NCI-H128 (cell line): ENCODE data around the gene JAG2.

ENCODE experiments used
- DNase-seq: peaks from one replicate; lab custom pipeline; 2025; ENCODE audit not compliant: unreplicated experiment; lab: John Stamatoyannopoulos, UW

Gene JAG2

GRCh38 chr14:105151838-105152793, 16.5 kb downstream of the JAG2 start:
- no peak for DNase-seq

GRCh38 chr14:105151084-105151837, 17.3 kb downstream of the JAG2 start:
- DNase-seq = no peak

- no peak for DNase-seq
Observed at GRCh38 chr14:105150368-105151083, 18.1 kb downstream of the JAG2 start.

- DNase-seq = no peak
Observed at GRCh38 chr14:105150026-105150367, 18.6 kb downstream of the JAG2 start.

- DNase-seq = no peak
Observed at GRCh38 chr14:105149146-105149781, 19.3 kb downstream of the JAG2 start.

- no peak for DNase-seq
Observed at GRCh38 chr14:105148604-105149145, 19.9 kb downstream of the JAG2 start.

- DNase-seq = no peak
Observed at GRCh38 chr14:105147671-105148603, 20.6 kb downstream of the JAG2 start.

- DNase-seq = no peak
Observed at GRCh38 chr14:105146976-105147635, 21.5 kb downstream of the JAG2 start.

- DNase-seq = no peak
Observed at GRCh38 chr14:105146181-105146975, 22.2 kb downstream of the JAG2 start.

GRCh38 chr14:105145381-105146180, 23.0 kb downstream of the JAG2 start:
- no peak for DNase-seq

- DNase-seq = no peak
Observed at GRCh38 chr14:105144666-105145380, 23.8 kb downstream of the JAG2 start.

GRCh38 chr14:105144026-105144665, 24.4 kb downstream of the JAG2 start:
- DNase-seq = no peak

GRCh38 chr14:105143451-105144025, 25.0 kb downstream of the JAG2 start:
- DNase-seq = no peak

GRCh38 chr14:105142651-105143450, 25.7 kb downstream of the JAG2 start:
- DNase-seq = no peak
